ENCODE measurements around the gene ERC2. TPM values are rescaled to one million over a fixed set of nuclear protein-coding genes. Genes with fewer than 3 reads are reported as not detected.

Gene ERC2
- total and polyA plus RNA-seq, 7 donors: 0.52 to 5.7 (median 1.2) TPM; not detected in 2

DNA sequence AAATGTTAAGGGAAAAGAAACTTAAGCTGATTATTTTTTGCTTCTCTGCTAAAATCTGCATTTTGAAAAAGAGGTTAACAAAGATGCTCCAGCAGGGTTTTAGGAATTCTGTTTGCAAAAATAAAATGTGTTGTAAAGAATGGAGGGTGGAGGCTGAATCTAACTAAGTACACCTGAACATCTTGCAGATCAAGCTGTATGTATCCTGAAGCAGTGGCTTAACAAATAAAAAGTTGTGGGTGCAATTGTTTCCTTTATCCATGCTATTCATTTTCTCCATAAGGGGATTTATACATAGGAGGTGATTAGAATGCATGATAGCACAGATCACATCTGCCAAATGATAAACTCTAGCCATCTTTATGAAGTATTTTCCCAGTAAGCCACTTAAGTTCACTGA is 466.3 kb downstream of the ERC2 start:
- Histone ChIP-seq H3K27ac (no peak overlapping the region), H3K4me3 (no peak overlapping the region), H3K4me1 (no peaks in the 10 kb centered on the region), H3K27me3 (no peaks in the 10 kb centered on the region), H3K9me3 (no peaks in the 10 kb centered on the region), H3K36me3 (no peaks in the 10 kb centered on the region)
- intact Hi-C loops (cut with DNase I): no loop called here
- TF ChIP-seq EP300 (IDR thresholded peaks at IDR 0.05) (no peak), POLR2AphosphoS5 (IDR thresholded peaks at IDR 0.05) (no peak), POLR2A (IDR thresholded peaks at IDR 0.05) (no peak)
- TF ChIP-seq, protein P1, sequence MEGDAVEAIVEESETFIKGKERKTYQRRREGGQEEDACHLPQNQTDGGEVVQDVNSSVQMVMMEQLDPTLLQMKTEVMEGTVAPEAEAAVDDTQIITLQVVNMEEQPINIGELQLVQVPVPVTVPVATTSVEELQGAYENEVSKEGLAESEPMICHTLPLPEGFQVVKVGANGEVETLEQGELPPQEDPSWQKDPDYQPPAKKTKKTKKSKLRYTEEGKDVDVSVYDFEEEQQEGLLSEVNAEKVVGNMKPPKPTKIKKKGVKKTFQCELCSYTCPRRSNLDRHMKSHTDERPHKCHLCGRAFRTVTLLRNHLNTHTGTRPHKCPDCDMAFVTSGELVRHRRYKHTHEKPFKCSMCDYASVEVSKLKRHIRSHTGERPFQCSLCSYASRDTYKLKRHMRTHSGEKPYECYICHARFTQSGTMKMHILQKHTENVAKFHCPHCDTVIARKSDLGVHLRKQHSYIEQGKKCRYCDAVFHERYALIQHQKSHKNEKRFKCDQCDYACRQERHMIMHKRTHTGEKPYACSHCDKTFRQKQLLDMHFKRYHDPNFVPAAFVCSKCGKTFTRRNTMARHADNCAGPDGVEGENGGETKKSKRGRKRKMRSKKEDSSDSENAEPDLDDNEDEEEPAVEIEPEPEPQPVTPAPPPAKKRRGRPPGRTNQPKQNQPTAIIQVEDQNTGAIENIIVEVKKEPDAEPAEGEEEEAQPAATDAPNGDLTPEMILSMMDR (IDR thresholded peaks at IDR 0.05): no peak
- no peak for DNase-seq

DNA sequence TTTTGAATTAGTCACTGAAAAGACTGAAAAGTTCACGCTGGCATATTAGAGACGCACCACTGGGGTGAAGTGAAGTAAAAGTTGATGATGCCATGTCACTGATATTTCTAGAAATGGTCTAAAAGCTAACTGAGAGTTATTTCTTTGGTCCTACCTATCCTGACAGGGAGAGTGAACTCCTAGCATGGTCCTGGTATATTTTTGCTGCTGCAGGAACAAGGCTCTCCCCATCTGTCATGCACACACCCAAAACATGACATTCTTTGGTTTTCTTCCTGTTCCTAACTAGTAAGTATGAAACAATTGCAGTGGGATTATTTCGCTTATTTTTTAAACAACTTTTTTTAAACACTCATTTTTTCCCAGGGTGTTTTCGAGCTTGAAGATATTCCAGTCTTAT is 466.7 kb downstream of the ERC2 start:
- no peak for DNase-seq
- TF ChIP-seq POLR2A (IDR thresholded peaks at IDR 0.05) (no peak), POLR2AphosphoS5 (IDR thresholded peaks at IDR 0.05) (no peak), EP300 (IDR thresholded peaks at IDR 0.05) (no peak)
- TF ChIP-seq, protein P1 (IDR thresholded peaks at IDR 0.05): no peak
- H3K27ac ChIP-seq: no peak overlapping the region
- H3K9me3 ChIP-seq: no peaks in the 10 kb centered on the region
- no peaks in the 10 kb centered on the region for H3K36me3 ChIP-seq
- no peaks in the 10 kb centered on the region for H3K27me3 ChIP-seq
- WGBS, 2 donors: 76 to 83% methylated on average over 4 of the region's 4 CpGs
- no peaks in the 10 kb centered on the region for H3K4me1 ChIP-seq
- no peak overlapping the region for H3K4me3 ChIP-seq
- intact Hi-C loops (cut with DNase I): no loop called here

DNA sequence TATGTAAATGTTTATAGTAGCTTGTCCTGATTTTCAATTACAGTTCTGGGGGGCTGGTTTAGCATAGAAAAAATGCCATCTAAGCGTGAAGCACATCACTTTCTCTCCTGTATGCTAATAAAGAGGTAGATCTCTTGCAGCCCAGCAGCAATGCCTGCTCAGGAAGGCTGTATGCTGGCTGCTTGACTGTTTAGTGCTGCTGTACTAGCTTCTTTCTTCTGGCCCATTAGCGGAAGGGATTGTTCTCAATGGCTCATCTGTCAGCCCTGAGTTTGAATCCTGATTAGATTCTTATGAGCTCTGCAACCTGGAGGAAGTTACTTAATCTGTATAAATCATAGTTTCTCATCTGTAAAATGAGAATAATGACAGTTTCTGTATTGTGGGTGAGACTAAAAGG is 478.9 kb downstream of the ERC2 start:
- WGBS, 2 donors: 67 to 94% methylated on average over 2 of the region's 2 CpGs
- H3K36me3 ChIP-seq: no peaks in the 10 kb centered on the region
- intact Hi-C loops (cut with DNase I): no loop called here
- H3K4me3 ChIP-seq: no peak overlapping the region
- no peak for TF ChIP-seq POLR2A (IDR thresholded peaks at IDR 0.05)
- TF ChIP-seq, protein P1 (IDR thresholded peaks at IDR 0.05): no peak
- TF ChIP-seq POLR2AphosphoS5 (IDR thresholded peaks at IDR 0.05): no peak
- no peak for TF ChIP-seq EP300 (IDR thresholded peaks at IDR 0.05)
- no peaks in the 10 kb centered on the region for H3K9me3 ChIP-seq
- no peaks in the 10 kb centered on the region for H3K4me1 ChIP-seq
- H3K27ac ChIP-seq: no peak overlapping the region
- DNase-seq: no peak
- H3K27me3 ChIP-seq: no peaks in the 10 kb centered on the region

DNA sequence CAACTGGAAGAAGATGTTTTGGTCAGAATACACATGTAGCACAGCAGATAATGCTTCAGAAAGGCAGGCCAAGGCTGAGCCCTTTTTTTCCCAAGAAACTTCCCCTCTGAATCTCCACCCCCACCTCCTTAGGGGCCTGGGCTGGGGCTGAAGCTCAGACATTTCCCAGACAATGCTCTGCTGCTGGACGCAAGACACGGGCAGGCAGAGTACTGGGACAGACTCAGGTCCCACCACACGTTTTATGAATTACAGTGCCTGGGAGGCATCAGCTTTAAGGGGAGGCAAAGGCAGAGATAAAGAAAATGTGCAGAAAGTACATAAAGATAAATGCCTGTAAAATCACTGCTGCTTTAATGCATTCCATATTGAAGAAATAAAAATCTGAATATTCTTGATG is 479.4 kb downstream of the ERC2 start:
- no peak for DNase-seq
- H3K9me3 ChIP-seq: no peaks in the 10 kb centered on the region
- no peaks in the 10 kb centered on the region for H3K36me3 ChIP-seq
- H3K27ac ChIP-seq: no peak overlapping the region
- H3K4me3 ChIP-seq: no peak overlapping the region
- no peaks in the 10 kb centered on the region for H3K27me3 ChIP-seq
- TF ChIP-seq, protein P1 (IDR thresholded peaks at IDR 0.05): no peak
- TF ChIP-seq EP300 (IDR thresholded peaks at IDR 0.05) (no peak), POLR2AphosphoS5 (IDR thresholded peaks at IDR 0.05) (no peak), POLR2A (IDR thresholded peaks at IDR 0.05) (no peak)
- WGBS, 2 donors: 69 to 81% methylated on average over 3 of the region's 3 CpGs
- no peaks in the 10 kb centered on the region for H3K4me1 ChIP-seq
- intact Hi-C loops (cut with DNase I): no loop called here

DNA sequence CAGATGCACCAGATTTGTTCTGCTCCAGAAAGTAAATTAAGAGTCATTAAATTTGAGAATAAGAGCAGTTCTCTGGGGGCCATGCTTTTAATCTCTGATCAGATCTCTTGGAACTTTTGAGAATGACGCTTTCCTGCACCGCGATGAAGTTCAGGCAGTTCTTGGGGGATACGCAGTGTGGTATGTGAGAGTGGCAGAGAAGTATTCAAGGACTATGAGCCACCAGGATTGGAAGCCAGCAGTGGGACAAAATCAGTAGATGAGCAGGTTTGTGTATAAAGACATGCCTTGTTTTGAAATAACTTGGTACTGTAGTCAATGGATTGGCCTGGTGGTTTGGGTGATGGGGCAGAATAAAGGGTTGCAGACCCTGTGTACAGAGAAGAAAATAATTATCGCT is 483.6 kb downstream of the ERC2 start:
- no peak overlapping the region for H3K27ac ChIP-seq
- intact Hi-C loops (cut with DNase I): no loop called here
- no peaks in the 10 kb centered on the region for H3K36me3 ChIP-seq
- DNase-seq: no peak
- no peaks in the 10 kb centered on the region for H3K27me3 ChIP-seq
- no peaks in the 10 kb centered on the region for H3K4me1 ChIP-seq
- no peak overlapping the region for H3K4me3 ChIP-seq
- WGBS, 2 donors: 96 to 98% methylated on average over 5 of the region's 5 CpGs
- no peaks in the 10 kb centered on the region for H3K9me3 ChIP-seq
- TF ChIP-seq POLR2A (IDR thresholded peaks at IDR 0.05) (no peak), POLR2AphosphoS5 (IDR thresholded peaks at IDR 0.05) (no peak), EP300 (IDR thresholded peaks at IDR 0.05) (no peak)
- TF ChIP-seq, protein P1 (IDR thresholded peaks at IDR 0.05): no peak
